ENCODE measurements around the gene HIVEP3.

GRCh38 chr1:41902159-41902577, 16.6 kb downstream of the HIVEP3 start:
- TF ChIP-seq POLR2AphosphoS5 (IDR thresholded peaks at IDR 0.05; ENCODE audit: low read depth, low read length) = no peak
- TF ChIP-seq CTCF (IDR thresholded peaks at IDR 0.05) = no peak

All from Panc1 (cell line).